GM12878 (cell line): Measurements from ENCODE around the gene PRR13.

Source experiments
- BHLHE40 ChIP-seq, 2 experiments: fragments of 450-650 bp in 1 of 2; IDR thresholded peaks; 2 replicates each; pipeline ENCODE4 v1.6.1; 2011 to 2017; ENCODE audit warnings: low read depth in 2 of 2, borderline replicate concordance in 1 of 2, improper control_type of control experiment in 1 of 2, low read length in 1 of 2, mild to moderate bottlenecking in 1 of 2
- BRCA1 ChIP-seq: IDR thresholded peaks from 2 replicates; pipeline ENCODE4 v1.6.1; 2011; ENCODE audit warnings: low read depth, low read length, improper control_type of control experiment
- CEBPB ChIP-seq, 2 experiments: fragments of 150-350 bp in 1 of 2; IDR thresholded peaks; 2 replicates each; pipeline ENCODE4 v1.6.1; 2012 to 2014; ENCODE audit warnings: low read depth in 2 of 2, low read length in 2 of 2, borderline replicate concordance in 1 of 2, inconsistent platforms in 1 of 2
- CHD2 ChIP-seq: IDR thresholded peaks from 2 replicates; pipeline ENCODE4 v1.6.1; 2011; ENCODE audit warnings: low read depth, low read length, improper control_type of control experiment, borderline replicate concordance
- CTCF ChIP-seq, 3 experiments: IDR thresholded peaks in 2 of 3; conservative IDR thresholded peaks in 1 of 3; 2 replicates each; pipeline ENCODE4 v1.5.1; 2011; ENCODE audit warnings: low read depth in 3 of 3, low read length in 3 of 3, mild to moderate bottlenecking in 3 of 3, control low read depth in 2 of 3, moderate library complexity in 2 of 3, inconsistent platforms in 1 of 3, mixed read lengths in 1 of 3; ENCODE audit not compliant: control insufficient read depth in 2 of 3, insufficient read depth in 1 of 3; ENCODE audit errors: extremely low read depth in 1 of 3
- DPF2 ChIP-seq: fragments of 450-650 bp; IDR thresholded peaks from 2 replicates; pipeline ENCODE4 v1.6.1; 2017; ENCODE audit warnings: mild to moderate bottlenecking
- EZH2 ChIP-seq: IDR thresholded peaks from 2 replicates; pipeline ENCODE4 v1.6.1; 2012; ENCODE audit warnings: low read depth, mild to moderate bottlenecking, control low read depth, inconsistent platforms, low read length, borderline replicate concordance; ENCODE audit not compliant: control insufficient read depth
- FOS ChIP-seq: IDR thresholded peaks from 3 replicates; pipeline ENCODE4 v1.6.1; 2011; ENCODE audit warnings: borderline replicate concordance; ENCODE audit not compliant: insufficient read length; ENCODE audit errors: extremely low read depth
- JUND ChIP-seq: IDR thresholded peaks from 2 replicates; pipeline ENCODE4 v1.6.1; 2012; ENCODE audit warnings: low read depth, mild to moderate bottlenecking, low read length, improper control_type of control experiment, moderate library complexity
- POLR2A ChIP-seq: IDR thresholded peaks from 2 replicates; pipeline ENCODE4 v1.6.1; 2011; ENCODE audit warnings: low read depth, mild to moderate bottlenecking, low read length
- REST ChIP-seq: IDR thresholded peaks from 2 replicates; pipeline ENCODE4 v1.6.1; 2012; ENCODE audit warnings: mild to moderate bottlenecking, low read depth, low read length
- RFX5 ChIP-seq: IDR thresholded peaks from 2 replicates; pipeline ENCODE4 v1.6.1; 2011; ENCODE audit warnings: low read depth, low read length, improper control_type of control experiment
- SMC3 ChIP-seq: IDR thresholded peaks from 2 replicates; pipeline ENCODE4 v1.6.1; 2011; ENCODE audit warnings: low read length, improper control_type of control experiment, borderline replicate concordance
- ZNF687 ChIP-seq: fragments of 450-650 bp; IDR thresholded peaks from 2 replicates; pipeline ENCODE4 v1.6.1; 2017; ENCODE audit warnings: mild to moderate bottlenecking, moderate library complexity

GRCh38 chr12:53453953-53454640 is 12.6 kb downstream of the PRR13 start:
- TF ChIP-seq JUND (no peak), SMC3 (no peak), CTCF (IDR thresholded peaks at IDR 0.05 in 2 of 3, conservative IDR thresholded peaks at IDR 0.05 in 1 of 3; ENCODE audit: control insufficient read depth in 2 of 3, extremely low read depth in 1 of 3, insufficient read depth in 1 of 3, low read depth in 3 of 3, low read length in 3 of 3) (no peak), ZNF687 (no peak), BRCA1 (no peak), CEBPB (IDR thresholded peaks at IDR 0.05; ENCODE audit: borderline replicate concordance in 1 of 2, low read depth in 2 of 2, low read length in 2 of 2) (no peak), FOS (no peak), EZH2 (no peak), REST (no peak), CHD2 (no peak), RFX5 (no peak), POLR2A (no peak), BHLHE40 (IDR thresholded peaks at IDR 0.05; ENCODE audit: borderline replicate concordance in 1 of 2, low read depth in 2 of 2, low read length in 1 of 2) (no peak), DPF2 (no peak)
